ENCODE data around the gene TRAF7.

- TF ChIP-seq CTCF (IDR thresholded peaks at IDR 0.05; ENCODE audit: low read depth, low read length) (no peak), EZH2phosphoT487 (IDR thresholded peaks at IDR 0.05; ENCODE audit: low read depth) (no peak)
Observed at GRCh38 chr16:2207872-2208271, 52.3 kb downstream of the TRAF7 start.

All from OCI-LY3 (cell line).